Measurements from ENCODE around the gene CAMK4. TPM values are rescaled to one million over a fixed set of nuclear protein-coding genes. Genes with fewer than 3 reads are reported as not detected.

The CAMK4 gene
- total RNA-seq, 1 donor from 2014 or later = 12.0 TPM

GRCh38 chr5:111486055-111486454 lies 261.9 kb downstream of the CAMK4 start:
- no peak for DNase-seq (ENCODE audit: low spot score)

DNA sequence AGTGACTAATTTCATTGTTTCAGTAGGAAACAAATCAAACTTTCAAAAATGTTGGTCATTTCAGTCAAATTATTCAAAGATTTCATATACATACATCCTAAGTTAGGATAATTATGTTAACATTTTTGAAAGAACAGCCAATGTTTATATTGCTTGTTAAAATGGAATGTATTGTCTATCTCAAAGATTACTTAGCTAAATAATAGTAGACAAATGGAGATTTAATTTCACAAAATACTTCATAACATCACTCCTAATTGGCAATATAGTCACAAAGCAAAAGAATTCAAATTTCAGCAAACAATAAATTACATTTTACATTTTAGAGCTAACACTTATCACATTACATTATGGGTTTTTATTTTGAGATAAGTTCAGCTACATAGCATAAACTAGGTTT lies 262.7 kb downstream of the CAMK4 start:
- no peak for DNase-seq (ENCODE audit: low spot score)

DNA sequence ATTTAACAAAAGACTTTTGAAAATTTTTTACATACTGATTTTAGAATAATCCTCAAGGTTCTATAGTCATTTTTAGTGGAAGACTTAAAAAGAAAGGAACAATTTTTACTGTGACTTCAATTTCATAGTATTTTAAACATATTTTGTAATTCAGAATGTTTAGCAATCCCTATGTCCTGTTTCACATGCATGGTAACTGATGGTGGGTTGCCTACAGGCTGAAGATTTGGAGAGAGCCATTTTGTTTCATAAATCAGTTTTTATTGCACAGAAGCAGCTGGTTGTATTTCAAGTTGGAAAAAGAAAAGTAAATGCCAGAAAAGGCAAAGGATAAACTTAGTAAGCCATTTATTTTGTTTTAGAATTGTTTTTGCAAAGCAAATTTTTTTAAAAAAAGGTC lies 264.2 kb downstream of the CAMK4 start:
- DNase-seq (ENCODE audit: low spot score) = no peak

DNA sequence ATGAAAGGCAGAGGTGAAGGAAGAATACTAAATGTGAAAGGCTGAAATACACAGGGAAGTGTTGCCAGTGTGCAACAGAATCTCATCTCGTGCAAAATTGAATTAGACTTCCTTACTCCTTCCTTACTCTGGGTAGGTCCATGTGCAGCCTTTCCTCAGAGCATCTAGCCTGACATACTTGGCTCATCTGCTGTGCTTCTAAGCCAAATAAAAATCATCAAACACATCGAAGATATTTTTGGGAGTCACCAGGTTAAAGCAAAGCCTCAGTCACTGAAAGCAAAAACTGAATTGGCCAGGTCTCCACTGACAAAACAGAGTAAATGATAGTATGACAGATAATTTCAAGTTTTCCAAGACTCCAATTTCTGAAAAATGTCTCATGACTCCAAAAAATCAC lies 268.8 kb downstream of the CAMK4 start:
- DNase-seq (ENCODE audit: low spot score) = no peak

- peak; percentile 50 for DNase-seq (ENCODE audit: low spot score)
Observed at GRCh38 chr5:111494355-111494999, 270.3 kb downstream of the CAMK4 start.

GRCh38 chr5:111495159-111495558 lies 271.0 kb downstream of the CAMK4 start:
- no peak for DNase-seq (ENCODE audit: low spot score)

- DNase-seq (ENCODE audit: low spot score) = no peak
Observed at GRCh38 chr5:111498346-111498745, 274.2 kb downstream of the CAMK4 start.

DNA sequence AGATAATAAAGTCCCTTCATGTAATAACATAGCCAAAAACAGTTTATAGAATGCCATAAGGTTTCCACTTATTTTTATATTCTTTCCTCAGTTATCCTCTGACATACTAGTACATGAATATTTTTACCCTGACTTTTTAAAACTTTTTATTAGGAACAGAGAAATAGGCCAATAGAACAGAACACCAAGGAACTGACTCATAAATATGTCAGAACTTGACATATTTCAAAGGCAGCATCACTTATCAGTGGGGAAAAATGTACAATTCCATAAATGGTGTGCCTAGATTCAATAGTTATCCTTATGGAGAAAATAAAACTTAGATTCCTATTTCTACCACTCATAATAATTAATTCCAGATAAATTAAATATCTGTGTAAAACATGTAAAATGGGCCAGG lies 278.8 kb downstream of the CAMK4 start:
- DNase-seq (ENCODE audit: low spot score) = no peak

GRCh38 chr5:111505096-111505495 lies 280.9 kb downstream of the CAMK4 start:
- no peak for DNase-seq (ENCODE audit: low spot score)

GRCh38 chr5:111507276-111507675 lies 283.1 kb downstream of the CAMK4 start:
- no peak for DNase-seq (ENCODE audit: low spot score)

DNA sequence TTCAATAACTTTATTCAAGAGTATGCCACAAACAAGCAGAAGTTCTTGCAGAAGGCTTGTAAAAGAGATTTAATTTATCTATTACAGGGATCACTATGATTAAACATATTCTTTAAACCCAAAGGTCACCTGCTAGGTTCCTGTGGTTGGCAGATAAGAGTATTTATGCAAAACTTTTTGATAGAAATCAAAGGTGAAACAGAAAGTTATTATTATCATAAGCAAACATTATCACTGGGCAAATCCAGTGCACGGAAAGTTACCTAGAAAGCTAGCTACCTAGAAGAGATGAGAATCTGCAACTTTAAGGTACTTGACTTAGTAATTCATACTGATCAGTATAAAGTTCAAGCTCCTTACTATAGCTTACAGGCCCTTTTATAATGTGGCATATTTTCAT lies 284.9 kb downstream of the CAMK4 start:
- no peak for DNase-seq (ENCODE audit: low spot score)

GRCh38 chr5:111511174-111511830 lies 287.1 kb downstream of the CAMK4 start:
- no peak for DNase-seq (ENCODE audit: low spot score)

- DNase-seq (ENCODE audit: low spot score) = peak; percentile 42
Observed at GRCh38 chr5:111511831-111512374, 287.7 kb downstream of the CAMK4 start.

DNA sequence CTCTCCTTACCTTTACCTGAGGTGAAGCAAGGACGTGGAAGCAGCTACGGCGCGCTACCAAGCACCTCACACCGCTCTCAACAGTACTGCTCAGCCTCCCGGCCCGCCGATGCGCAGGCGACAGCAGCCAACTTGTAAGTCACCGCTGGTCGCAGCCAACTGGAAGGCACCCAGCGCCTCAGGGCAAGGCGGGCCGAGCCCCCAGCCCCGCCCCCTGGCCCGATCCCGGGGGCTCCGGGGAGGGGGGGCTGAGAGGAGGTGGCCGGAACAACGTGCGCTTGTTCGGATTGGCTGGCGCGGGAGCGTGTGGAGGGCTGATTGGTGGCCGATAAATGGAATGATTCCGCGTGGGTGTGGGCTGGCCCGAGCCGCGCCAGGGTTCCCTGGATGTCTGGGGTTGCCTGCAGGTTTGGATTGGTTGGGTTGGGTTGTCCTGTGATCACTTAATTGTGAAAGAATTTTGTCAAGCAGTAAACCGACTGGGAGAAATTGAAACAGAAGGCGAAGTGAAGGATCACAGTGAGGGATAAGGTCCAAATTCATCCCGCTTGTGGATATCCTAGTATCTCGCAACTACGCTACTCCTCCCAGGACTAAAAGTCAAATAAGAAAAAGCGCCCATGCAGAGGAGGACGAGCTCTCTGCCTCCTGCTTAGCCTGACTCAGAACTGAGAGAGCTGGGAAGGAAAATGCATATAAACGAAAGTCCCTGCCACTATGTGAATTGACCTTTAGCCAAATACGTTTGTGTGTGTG lies 288.4 kb downstream of the CAMK4 start, which contains the start of gene STARD4:
Gene STARD4, minus strand, starts transcription at position 161 of the 756 bp plus-strand sequence. CDS start 5,102 bp downstream, outside the sequence.
- DNase-seq (ENCODE audit: low spot score) = peak; percentile 98

GRCh38 chr5:111513131-111513520 lies 288.9 kb downstream of the CAMK4 start:
- no peak for DNase-seq (ENCODE audit: low spot score)

DNA sequence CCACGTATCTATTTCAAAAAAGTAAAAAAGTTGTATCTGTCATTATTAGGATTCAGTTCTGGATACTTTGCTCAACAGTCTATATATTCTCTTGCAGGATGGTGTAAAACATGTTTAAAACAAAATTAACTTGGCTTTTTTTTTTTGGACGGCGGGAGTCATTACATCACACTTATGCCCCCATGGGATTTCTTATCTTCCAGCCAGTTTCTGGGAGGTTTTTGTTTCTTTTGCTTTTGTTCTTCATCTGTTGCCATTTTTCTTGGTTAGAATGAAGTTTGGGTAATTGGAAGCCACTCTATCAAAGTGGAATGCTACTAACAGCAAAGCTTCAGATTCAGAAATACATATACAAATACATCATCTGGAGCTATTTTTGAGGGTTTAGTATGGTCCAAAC lies 289.9 kb downstream of the CAMK4 start:
- no peak for DNase-seq (ENCODE audit: low spot score)

GRCh38 chr5:111517853-111518501 lies 293.8 kb downstream of the CAMK4 start:
- no peak for DNase-seq (ENCODE audit: low spot score)

GRCh38 chr5:111518777-111519176 lies 294.6 kb downstream of the CAMK4 start:
- peak; percentile 50 for DNase-seq (ENCODE audit: low spot score)

GRCh38 chr5:111520908-111521307 lies 296.7 kb downstream of the CAMK4 start:
- DNase-seq (ENCODE audit: low spot score) = no peak

- no peak for DNase-seq (ENCODE audit: low spot score)
Observed at GRCh38 chr5:111528056-111528455, 303.9 kb downstream of the CAMK4 start.

GRCh38 chr5:111530298-111530740 lies 306.1 kb downstream of the CAMK4 start:
- peak; percentile 81 for DNase-seq (ENCODE audit: low spot score)

All from umbilical cord (tissue), 2 donors.